Measurements from ENCODE around the gene TAMM41. TPM values are rescaled to one million over a fixed set of nuclear protein-coding genes. Genes with fewer than 3 reads are reported as not detected.
A peak's percentile ranks its signal among the peaks of the same experiment; 100 is the strongest.

TAMM41 gene
- total RNA-seq, 1 experiment from 2014 or later = 24.3 TPM

GRCh38 chr3:11757441-11757875 is 89.2 kb downstream of the TAMM41 start:
- H3K23ac ChIP-seq (ENCODE audit: insufficient read length, low read depth, low read length) = no peak overlapping the region
- H3K27me3 ChIP-seq (ENCODE audit: insufficient read depth, low read length) = no peaks in the 10 kb centered on the region
- H3K4ac ChIP-seq (ENCODE audit: low read depth, low read length) = no peak overlapping the region
- H3T11ph ChIP-seq (ENCODE audit: low read length) = no peak overlapping the region
- no peak overlapping the region for H3K9ac ChIP-seq (ENCODE audit: extremely low read depth, insufficient read length, low read length)
- Mint-ChIP-seq H3K27ac (peak overlapping the region in 2 of 3 experiments; percentile 52 to 54; a peak in 2 of 7 replicates), H3K9me3 (no peaks in the 10 kb centered on the region), H3K27me3 (ENCODE audit: low read depth) (peaks cover 2% of the 10 kb centered on the region; the same call in 1 of the 2 replicates), H3K4me1 (peaks cover 12 to 15% of the 10 kb centered on the region in 2 experiments), H3K36me3 (ENCODE audit: insufficient read depth in 1 of 3, low read depth in 3 of 3) (no peaks in the 10 kb centered on the region; a peak in 1 of 7 replicates), H3K4me3 (no peak overlapping the region)
- H3K18ac ChIP-seq (ENCODE audit: insufficient read length, low read depth, low read length) = no peak overlapping the region
- no peak overlapping the region for H4K8ac ChIP-seq (replicated peaks; ENCODE audit: insufficient read length, low read depth, low read length)
- no peak overlapping the region for H2BK5ac ChIP-seq (ENCODE audit: insufficient read length, low read length)
- H2BK120ac ChIP-seq (ENCODE audit: low read depth, low read length, poor library complexity, severe bottlenecking) = no peak overlapping the region
- no peaks in the 10 kb centered on the region for H3K23me2 ChIP-seq (ENCODE audit: insufficient read length, low read depth, low read length, poor library complexity, severe bottlenecking)
- TF ChIP-seq CTCF (conservative IDR thresholded peaks at IDR 0.05) = no peak
- no peaks in the 10 kb centered on the region for H3K9me3 ChIP-seq (ENCODE audit: control insufficient read depth, low read depth, low read length)
- no peak overlapping the region for H2BK12ac ChIP-seq (ENCODE audit: insufficient read length, low read depth, low read length)
- H2AK5ac ChIP-seq (ENCODE audit: insufficient read length, low read length) = no peak overlapping the region
- H3K14ac ChIP-seq (ENCODE audit: insufficient read depth, low read length) = no peak overlapping the region
- H4K91ac ChIP-seq (ENCODE audit: insufficient read length, low read depth, low read length) = no peak overlapping the region
- no CpG with 5 or more reads among the region's 9 CpGs for WGBS (ENCODE audit: extremely low coverage, insufficient read length, low lambda C conversion rate)
- H4K5ac ChIP-seq (ENCODE audit: insufficient read length, low read depth, low read length) = no peak overlapping the region
- no peak overlapping the region for H2BK20ac ChIP-seq (ENCODE audit: low read depth, low read length, poor library complexity, severe bottlenecking)
- no peak overlapping the region for H3K27ac ChIP-seq (ENCODE audit: insufficient read length, low read depth, low read length)
- H3K79me2 ChIP-seq (ENCODE audit: insufficient read depth, low read length) = no peaks in the 10 kb centered on the region
- H3K56ac ChIP-seq (ENCODE audit: insufficient read length, low read depth, low read length) = no peak overlapping the region
- H3K4me2 ChIP-seq (ENCODE audit: insufficient read depth, insufficient read length, low read length) = no peak overlapping the region
- H3K4me1 ChIP-seq (ENCODE audit: insufficient read depth, low read length) = no peaks in the 10 kb centered on the region; the same call in 1 of the 2 replicates
- no peak overlapping the region for H2BK15ac ChIP-seq (ENCODE audit: low read depth, low read length)
- H3K79me1 ChIP-seq (ENCODE audit: insufficient read depth, low read depth, low read length, poor library complexity, severe bottlenecking) = no peaks in the 10 kb centered on the region
- H4K20me1 ChIP-seq (ENCODE audit: control insufficient read depth, insufficient read depth, insufficient read length) = no peaks in the 10 kb centered on the region
- DNase-seq = no peak
- no peak overlapping the region for H2AFZ ChIP-seq (ENCODE audit: low read length)
